GM21515 (cell line): ENCODE data around the gene PDE6D.

Experiments
- ATAC-seq: cut with Tn5 transposase; IDR thresholded peaks from one replicate; pipeline ENCODE4 v1.9.1; 2021; ENCODE audit not compliant: unreplicated experiment

Gene PDE6D

DNA sequence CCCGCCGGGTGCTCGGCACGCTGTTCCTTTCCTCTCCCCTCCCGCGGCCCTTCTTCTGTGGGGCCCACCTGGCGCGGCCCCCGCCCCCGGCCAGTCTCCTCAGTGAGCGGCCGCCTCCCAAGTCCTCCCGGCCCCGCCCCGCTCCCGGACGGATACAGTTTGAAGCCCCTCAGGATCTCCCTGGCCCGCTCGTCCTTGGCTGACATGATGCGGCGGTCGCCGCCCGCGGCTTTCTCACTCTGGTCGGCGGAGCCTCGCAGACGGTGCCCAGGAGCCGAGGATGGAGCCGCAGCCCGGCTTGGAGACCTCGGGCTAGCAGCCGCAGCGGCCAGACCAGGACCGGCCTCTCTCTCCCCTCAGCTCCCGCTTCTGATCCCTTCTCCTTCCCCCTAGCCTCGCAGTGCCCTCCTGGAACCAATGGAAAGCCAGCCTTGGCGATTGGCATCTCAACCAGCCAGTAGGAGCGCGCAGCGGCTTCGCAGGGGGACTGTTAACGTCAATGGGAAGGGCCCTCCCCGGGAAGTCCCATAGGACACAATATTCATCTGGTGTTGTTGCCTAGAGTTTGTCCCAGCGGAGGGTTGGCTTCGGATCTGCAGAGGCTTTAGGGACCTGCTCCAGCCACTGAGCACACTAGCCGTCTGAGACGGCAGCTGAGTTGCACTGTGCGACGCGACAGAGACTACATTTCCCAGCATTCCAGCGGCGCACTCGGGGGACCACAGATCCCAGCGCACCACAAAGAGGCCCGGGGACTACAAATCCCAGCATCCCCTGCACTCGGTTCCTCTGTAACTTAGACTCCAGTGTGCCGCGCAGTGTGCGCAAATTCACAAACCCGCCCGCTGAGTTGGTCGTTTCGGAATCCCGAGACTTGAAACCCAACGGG, at the start of gene PDE6D:
PDE6D (minus strand) TSS at position 374 of the 889 bp plus-strand sequence; CDS start at position 206, 168 bp downstream.
- peak; percentile 87 for ATAC-seq

GRCh38 chr2:231821908-231822307, 40.8 kb upstream of the PDE6D start:
- no peak for ATAC-seq

- no peak for ATAC-seq
Observed at GRCh38 chr2:231820786-231821303, 39.8 kb upstream of the PDE6D start.

DNA sequence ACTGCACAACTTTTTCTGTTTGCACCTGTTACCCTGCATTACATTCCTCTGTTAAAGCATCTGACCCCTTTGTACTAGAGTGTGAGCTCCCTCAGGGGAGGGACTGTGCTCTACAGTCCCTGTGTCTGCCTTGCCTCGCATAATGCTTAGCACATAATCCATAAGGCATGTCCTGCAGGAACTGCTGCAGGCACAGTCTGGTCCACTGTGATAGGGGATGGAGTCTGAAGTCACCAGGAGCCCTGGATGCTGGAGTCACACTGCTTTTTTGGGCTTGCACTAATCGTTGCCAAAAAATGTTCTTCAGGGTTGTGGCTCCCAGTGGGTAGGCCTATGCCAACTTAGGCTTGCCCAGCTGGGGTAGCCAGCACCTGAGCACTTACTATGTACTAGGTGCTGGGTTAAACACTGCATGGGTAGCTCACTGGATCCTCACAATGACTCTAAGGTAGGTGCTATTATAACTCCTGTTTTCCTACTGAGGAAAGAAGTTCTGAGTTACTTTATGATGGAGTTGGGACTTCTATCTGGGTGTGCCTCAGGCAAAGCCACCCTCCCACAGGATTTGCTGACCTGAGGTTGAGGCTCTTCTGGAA, 38.5 kb upstream of the PDE6D start:
- ATAC-seq, result no peak

- no peak for ATAC-seq
Observed at GRCh38 chr2:231816327-231817026, 35.4 kb upstream of the PDE6D start.

DNA sequence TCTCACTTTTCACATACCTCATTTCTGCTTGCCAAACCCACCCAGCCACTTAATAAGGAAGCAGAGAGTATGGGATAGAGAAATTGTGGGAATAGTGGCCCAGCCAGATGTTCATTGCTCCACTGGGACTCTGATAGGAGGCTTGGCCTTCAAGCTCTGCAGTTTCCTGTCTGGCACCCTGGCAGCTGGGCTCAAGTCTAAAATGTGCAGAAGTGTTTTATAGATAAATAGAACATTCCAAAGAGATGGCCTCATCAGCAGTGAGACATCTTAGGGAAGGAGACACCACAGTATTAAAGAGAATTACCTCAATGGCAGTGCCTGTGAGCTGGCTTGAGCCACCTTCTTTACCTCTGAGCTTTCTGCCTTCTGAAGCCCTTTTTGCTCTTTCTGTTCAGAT, 29.8 kb upstream of the PDE6D start:
- no peak for ATAC-seq

DNA sequence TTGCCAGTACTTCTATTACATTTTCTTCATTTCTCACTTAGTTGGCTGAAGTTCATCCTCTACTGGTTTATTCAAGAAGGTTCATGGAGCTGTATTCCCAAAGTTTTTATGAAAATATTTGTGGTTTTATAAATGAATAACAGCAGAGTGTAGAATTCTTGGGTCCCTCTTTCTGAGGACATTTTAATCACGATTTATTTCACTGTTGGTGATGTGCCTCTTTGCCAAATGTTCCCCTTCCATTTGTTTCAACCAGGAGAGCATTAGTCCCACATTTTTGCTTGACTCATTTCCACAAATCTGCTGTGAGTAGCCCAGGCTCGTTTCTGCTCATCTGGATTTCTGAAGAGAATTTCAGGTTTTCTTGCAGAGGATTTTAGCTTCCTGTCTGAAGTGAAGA, 25.9 kb upstream of the PDE6D start:
- ATAC-seq, result no peak

DNA sequence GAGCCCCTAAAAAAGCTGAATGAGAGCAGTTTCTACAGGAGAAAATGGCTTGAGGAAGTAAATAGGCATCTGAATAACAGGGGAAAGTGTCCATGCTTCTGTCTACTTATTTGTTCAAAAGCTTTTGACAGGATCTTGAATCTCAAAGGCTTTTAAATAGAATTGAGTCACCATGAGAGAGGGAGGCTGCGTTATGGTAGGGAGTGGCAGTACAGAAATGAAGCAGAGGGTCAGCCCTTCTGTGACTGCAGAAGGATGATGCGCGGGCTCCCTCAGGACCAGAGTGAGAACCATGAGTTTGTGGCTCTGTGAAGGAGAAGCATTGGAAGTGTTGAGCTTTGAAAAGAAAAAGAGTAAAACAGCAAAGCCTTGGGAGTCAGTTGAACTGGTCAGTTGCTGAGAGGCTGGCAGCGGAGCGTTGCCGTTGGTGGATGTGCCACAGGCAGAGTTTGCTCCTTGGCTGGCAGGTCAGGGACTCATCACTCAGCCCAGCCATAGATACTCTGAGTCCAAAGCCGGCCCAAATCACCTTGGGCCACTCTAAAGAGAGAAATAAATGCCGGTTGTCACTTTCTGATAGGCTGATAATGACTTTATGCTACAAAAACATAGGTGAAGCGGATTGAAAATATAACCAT, 22.5 kb upstream of the PDE6D start:
- ATAC-seq, result no peak

DNA sequence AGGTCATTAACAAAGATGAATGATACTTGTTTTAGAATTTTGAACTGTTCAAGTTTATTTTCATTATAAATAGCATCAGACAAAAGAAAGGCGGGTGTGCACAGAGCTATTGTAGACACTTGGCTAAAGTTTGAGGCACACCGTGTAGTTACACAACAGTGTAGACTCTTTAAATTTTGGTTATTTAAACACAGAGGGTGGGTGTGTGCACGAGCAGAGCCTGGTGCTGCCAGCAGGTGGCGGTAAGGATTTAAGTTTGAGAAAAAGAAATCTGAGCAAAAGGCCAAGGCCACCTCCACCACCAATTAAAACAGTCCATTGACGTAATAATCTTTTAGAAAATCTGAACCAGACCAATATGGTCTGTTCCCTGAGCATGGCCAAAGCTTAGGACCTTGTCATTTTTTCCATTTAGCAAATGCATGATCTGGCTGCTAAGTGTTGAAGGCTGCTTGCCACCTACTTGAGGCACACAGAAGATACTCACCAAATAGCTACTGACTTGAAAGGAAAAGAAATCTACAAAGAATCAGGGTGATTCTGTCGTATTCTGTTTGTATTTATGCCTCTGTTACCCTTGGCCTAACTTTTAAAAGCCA, 19.5 kb upstream of the PDE6D start:
- ATAC-seq, result no peak

GRCh38 chr2:231795525-231796327, 14.6 kb upstream of the PDE6D start:
- ATAC-seq, result no peak

GRCh38 chr2:231794383-231794782, 13.3 kb upstream of the PDE6D start:
- ATAC-seq, result no peak

DNA sequence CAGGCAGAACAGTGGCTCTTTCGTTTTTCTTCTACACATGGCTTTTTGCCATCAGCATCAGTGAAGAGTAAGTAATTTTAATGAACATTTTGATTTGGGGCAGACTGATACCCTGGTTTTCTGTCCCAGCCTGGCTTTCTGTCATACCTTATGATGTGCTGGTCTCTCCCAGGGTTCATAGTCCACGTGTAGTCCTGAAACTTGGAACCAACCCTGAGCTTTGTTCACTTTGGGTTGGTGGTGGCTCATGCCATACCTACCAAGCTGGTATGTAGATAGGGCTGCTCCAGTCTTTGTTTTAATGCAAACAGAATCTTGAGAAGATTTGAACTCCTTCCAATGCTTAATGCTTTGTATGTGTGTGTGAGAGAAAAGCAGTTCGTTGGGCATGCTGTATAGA, 10.0 kb upstream of the PDE6D start:
- ATAC-seq, result no peak

- ATAC-seq, result no peak
Observed at GRCh38 chr2:231786917-231787292, 5.8 kb upstream of the PDE6D start.

GRCh38 chr2:231786177-231786916, 5.3 kb upstream of the PDE6D start, which contains the start of gene COPS7B:
Gene COPS7B, plus strand, starts transcription at chr2:231786445. Its CDS starts 2,126 bp downstream, at chr2:231788571.
- ATAC-seq, result peak; percentile 63

DNA sequence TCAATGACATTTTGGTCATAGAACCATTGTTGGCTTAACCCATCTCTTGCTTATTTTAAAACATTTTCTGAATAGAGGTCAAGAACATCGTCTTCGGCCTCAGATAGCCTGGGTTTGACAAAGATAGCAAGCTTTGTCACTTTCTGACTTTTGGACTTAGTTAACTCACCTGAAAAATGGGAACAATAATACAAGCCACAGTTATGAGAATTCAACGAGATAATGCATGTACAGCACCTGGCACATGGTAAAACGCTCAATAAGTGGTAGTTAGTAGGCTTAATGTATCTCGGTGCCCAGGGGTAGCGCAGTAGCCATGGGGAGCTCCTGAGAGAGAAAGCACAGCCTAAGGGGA, 4.7 kb upstream of the PDE6D start:
- ATAC-seq, result no peak

DNA sequence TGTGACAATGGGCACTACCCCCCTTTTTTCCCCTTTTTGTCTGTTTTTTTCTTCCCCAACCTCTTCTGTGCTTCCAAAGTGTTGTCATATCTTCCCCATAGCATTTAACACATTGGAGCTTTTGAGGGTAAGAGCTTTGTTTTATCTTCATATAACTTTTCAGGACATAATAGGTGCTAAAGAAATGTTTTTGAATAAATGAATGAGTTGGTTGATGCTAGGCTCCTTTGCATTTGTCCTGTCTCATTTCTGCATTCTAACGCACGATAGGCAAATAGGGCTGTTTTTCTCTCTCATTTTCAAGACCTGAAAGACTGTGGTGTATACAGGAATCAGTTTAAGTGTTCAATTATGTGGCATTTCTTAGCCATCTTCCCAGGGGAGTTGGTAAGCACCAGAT, 4.3 kb upstream of the PDE6D start:
- no peak for ATAC-seq

GRCh38 chr2:231781798-231782726, 980 bp upstream of the PDE6D start:
- ATAC-seq, result no peak
